Adipose tissue (tissue), 3 donors: Measurements from ENCODE around the gene ZSWIM8. TPM values are rescaled to one million over a fixed set of nuclear protein-coding genes. Genes with fewer than 3 reads are reported as not detected.
"Not testable (repeated sequence)": the region's sequence is repeated elsewhere in the genome, so short reads cannot be mapped to it uniquely, and the experiment has no call there.

Source experiments
- H3K27ac ChIP-seq: one replicate; pipeline ENCODE4 v1.5.1; 2013; ENCODE audit warnings: low read depth, low read length
- WGBS, 3 donors: extraction: QIAGEN DNeasy Blood & Tissue Kit; methylation state at CpG; one replicate each; pipeline ENCODE4 v1.1.7; 2013; 5-methylcytosine and 5-hydroxymethylcytosine counted together
- polyA plus RNA-seq, 3 donors: library from polyadenylated mRNA; stranded (reverse); fragments of 200-250 nt; gene quantifications; one replicate each; pipeline ENCODE4 v1.2.3, GENCODE V29; 2013
- donor health status: healthy with polysubstance abuse.
- donor health status: Bipolar disorder and iron deficiency.
- donor health status: healthy.

The ZSWIM8 gene
- polyA plus RNA-seq, 3 donors: 47.1 to 86.5 (median 65.1) TPM

DNA sequence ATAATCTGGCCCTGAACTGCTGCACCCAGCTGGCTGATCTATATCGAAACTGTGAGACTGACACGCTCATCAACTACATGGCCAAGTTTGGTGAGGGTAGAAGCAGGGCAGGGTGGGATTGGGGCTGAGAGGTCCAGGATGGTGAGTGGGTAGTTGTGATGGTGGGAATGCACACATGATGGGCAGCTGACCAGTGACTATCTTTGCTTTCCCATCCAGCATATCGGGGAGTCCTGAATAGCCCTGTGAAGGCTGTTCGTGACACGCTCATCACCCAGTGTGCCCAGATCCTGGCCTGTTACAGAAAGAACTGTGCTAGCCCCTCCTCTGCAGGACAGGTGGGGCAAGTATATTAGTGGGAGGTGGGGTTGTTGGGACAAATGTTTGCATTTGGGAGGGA, 16.0 kb upstream of the ZSWIM8 start:
- WGBS, 3 donors: 90 to 95% (median 91%) methylated on average over 5 of the region's 5 CpGs

DNA sequence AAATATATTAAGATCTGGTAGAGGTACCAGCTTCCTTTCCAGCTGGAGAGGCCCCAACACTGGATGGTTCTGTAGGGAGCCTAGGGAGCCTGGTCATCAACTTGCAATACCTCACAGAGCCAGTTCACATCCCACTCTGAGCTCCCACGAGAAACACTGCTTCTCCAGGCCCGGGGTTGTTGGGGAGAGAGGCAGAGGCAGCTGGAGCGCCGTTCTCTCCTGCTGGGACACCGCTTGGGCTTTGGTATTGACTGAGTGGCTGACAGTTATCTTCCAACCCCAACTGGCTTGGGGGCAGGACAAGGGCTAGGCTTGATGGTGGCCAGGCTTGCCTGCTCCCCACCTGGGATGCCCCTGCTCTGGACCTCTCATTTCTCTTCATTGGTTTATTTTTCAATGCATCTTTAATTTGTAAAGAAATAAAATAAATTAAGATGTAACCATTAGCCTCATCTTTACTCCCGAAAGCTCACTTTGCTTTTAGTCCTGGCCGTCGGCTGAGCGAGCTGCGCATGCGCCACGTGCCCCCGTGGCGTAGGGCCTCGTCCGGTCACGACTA, 13.6 kb upstream of the ZSWIM8 start:
- WGBS, 3 donors: 12 to 19% (median 16%) methylated on average over 17 of the region's 17 CpGs
- H3K27ac ChIP-seq: peak overlapping the region; percentile 65

More for the DNA sequence above, 16.0 kb upstream of the ZSWIM8 start:
- H3K27ac ChIP-seq: no peak overlapping the region

DNA sequence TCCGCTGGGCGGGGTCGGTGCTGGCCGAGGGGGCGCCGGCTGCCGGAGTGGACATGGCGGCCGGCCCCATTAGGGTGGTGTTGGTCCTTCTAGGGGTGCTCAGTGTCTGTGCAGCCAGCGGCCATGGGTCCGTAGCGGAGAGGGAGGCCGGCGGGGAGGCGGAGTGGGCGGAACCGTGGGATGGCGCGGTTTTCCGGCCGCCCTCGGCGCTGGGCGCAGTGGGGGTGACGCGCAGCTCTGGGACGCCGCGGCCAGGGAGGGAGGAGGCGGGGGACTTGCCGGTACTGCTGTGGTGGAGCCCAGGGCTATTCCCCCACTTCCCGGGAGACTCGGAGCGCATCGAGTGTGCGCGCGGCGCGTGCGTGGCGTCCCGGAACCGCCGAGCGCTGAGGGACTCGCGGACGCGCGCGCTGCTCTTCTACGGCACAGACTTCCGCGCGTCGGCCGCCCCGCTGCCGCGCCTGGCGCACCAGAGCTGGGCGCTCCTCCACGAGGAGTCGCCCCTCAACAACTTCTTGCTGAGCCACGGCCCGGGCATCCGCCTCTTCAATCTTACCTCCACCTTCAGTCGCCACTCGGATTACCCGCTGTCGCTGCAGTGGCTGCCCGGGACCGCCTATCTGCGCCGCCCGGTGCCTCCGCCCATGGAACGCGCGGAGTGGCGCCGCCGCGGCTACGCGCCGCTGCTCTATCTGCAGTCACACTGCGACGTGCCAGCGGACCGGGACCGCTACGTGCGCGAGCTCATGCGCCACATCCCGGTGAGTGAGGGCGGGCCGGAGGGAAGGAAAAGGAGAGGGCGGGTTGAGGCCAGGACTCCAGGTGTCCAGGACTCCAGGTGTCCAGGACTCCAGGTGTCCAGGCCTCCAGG, 12.9 kb upstream of the ZSWIM8 start:
- H3K27ac ChIP-seq: peak overlapping the region; percentile 65
- 0 to 1% (median 0%) methylated on average over 90 to 99 of the region's 101 CpGs for WGBS, 3 donors

DNA sequence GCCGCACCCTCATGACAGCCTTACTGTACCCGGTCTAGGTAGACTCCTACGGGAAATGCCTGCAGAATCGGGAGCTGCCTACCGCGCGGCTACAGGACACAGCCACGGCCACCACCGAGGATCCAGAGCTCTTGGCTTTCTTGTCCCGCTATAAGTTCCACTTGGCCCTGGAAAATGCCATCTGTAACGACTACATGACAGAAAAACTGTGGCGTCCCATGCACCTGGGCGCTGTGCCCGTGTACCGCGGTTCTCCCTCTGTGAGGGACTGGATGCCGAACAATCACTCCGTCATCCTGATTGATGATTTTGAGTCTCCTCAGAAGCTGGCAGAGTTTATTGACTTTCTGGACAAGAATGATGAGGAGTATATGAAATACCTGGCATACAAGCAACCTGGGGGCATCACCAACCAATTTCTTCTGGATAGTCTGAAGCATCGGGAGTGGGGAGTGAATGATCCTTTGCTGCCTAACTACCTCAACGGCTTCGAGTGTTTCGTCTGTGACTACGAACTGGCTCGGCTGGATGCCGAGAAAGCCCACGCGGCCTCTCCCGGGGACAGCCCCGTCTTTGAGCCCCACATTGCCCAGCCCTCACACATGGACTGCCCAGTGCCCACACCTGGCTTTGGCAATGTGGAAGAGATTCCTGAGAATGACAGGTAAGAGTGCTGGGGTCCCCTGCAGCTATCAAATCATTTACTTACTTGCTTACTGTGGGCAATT, 12.1 kb upstream of the ZSWIM8 start:
- WGBS, 3 donors: 0 to 5% (median 2%) methylated on average over 28 to 29 of the region's 29 CpGs

DNA sequence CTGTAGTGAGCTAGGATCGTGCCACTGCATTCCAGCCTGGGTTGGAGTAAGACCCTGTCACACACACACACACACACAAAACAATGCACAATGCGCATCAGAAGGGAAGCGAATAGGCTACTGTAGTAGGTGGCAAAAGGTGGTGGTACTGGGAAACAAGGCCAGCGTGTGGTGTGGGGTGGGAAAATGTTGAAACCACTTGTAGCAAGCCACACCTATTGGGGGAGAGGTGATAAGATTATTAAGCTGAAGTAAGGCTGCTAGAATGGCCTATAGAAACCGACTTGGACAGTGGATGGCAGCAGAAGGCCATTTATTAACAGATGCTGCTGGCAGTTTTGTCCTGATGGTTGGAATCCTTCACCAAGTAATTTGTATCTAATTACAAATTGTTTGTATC, 10.8 kb upstream of the ZSWIM8 start:
- H3K27ac ChIP-seq: no peak overlapping the region
- WGBS, 3 donors: 26 to 35% (median 32%) methylated on average over 5 of the region's 5 CpGs

More for the DNA sequence above, 12.1 kb upstream of the ZSWIM8 start:
- no peak overlapping the region for H3K27ac ChIP-seq

DNA sequence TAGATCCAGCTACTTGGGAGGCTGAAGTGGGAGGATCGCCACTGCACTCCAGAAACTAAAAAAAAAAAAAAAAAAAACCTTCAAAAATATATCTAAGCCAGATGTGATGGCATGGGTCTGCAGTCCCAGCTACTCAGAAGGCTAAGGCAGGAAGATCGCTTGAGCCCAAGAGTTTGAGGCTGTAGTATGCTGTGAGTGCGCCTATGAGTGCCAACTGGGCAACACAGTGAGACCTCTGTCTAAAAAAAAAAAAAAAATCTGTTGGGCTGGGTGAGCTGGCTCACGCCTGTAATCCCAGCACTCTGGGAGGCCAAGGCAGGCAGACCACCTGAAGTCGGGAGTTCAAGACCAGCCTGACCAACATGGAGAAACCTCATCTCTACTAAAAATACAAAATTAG, 6.4 kb upstream of the ZSWIM8 start:
- H3K27ac ChIP-seq: no peak overlapping the region
- WGBS, 3 donors: 92 to 98% (median 92%) methylated on average over 5 of the region's 5 CpGs

DNA sequence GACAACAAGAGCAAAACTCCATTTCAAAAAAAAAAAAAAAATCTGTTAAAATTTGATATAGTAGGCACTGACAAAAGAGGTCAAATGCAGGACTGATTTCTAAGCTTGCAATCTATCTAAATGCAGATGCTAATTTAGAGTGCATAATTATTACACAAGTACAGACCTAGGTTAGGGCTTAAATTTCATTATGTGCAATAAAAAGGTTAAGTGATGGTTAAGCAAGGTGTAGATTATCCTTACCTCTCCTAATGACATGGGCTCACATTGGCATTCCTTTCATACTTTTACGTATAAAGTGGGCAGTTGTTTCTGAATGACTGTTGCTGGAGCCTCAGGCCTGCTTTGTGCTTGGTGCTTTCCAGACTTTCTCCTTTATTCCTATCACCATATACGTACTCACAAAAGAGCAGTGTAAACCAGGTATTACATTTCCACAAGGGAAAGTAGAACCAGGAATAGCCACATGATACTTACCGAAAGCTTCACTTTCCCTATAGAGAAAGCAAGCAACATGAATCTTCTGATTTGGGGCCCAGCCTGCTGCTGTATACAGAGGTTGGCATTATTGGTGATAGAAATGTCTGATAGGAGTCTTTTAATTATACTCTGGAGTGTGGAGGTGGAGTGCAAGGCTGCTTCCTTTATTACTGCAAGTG, 5.7 kb upstream of the ZSWIM8 start:
- H3K27ac ChIP-seq: no peak overlapping the region
- 83 to 90% (median 86%) methylated on average over 3 of the region's 3 CpGs for WGBS, 3 donors

DNA sequence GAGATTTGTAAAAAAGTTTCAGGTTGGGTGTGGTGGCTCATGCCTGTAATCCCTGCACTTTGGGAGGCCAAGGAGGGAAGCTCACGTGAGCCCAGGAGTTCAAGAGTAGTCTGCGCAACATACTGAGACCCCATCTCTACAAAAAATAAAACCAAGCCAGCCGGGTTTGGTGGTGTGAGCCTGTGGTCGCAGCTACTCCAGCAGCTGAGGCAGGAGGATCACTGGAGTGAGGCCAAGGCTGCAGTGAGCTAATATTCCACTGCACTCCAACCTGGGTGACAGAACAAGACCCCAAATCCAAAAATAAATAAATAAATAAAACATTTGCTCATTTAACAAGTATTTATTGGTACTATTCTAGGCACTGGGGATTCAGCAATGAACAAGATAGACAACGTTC, 5.1 kb upstream of the ZSWIM8 start:
- H3K27ac ChIP-seq: no peak overlapping the region
- WGBS, 3 donors: 68 to 81% (median 72%) methylated on average over 5 of the region's 5 CpGs

DNA sequence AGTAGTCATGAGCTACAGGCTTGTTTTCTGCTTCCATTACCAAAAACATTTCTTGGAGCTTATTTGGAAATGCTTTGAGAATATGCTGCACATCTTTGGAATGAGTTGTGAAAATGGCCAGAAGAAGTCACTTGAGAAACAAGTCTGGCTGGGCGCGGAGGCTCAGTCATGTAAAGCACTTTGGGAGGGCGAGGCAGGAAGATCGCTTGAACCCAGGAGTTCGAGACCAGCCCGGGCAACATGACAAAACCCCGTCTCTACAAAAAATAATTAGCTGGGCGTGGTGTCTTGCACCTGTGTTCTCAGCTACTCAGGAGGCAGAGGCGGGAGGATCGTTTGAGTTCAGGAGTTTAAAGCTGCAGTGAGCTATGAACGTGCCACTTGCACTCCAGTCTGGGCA, 4.4 kb upstream of the ZSWIM8 start:
- no peak overlapping the region for H3K27ac ChIP-seq
- WGBS, 3 donors: 18 to 30% (median 26%) methylated on average over 11 of the region's 11 CpGs

DNA sequence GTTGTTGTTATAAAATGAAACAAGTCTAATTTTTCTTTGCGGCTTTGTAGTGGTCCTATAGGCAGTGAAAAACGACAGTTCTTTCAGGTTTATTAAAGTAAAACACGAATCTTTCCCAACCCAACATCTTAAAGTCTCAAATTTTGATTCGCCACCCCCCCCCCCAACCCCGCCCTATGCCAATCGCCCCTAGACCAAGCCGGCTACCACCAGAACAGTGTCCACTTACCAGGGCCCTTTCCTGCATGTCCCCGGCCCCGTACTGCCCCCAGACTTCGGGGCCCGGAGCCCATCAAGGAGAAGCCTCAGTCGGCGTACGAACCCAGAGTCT, 3.9 kb upstream of the ZSWIM8 start:
- 0 to 1% (median 1%) methylated on average over 14 of the region's 14 CpGs for WGBS, 3 donors
- H3K27ac ChIP-seq: no peak overlapping the region

DNA sequence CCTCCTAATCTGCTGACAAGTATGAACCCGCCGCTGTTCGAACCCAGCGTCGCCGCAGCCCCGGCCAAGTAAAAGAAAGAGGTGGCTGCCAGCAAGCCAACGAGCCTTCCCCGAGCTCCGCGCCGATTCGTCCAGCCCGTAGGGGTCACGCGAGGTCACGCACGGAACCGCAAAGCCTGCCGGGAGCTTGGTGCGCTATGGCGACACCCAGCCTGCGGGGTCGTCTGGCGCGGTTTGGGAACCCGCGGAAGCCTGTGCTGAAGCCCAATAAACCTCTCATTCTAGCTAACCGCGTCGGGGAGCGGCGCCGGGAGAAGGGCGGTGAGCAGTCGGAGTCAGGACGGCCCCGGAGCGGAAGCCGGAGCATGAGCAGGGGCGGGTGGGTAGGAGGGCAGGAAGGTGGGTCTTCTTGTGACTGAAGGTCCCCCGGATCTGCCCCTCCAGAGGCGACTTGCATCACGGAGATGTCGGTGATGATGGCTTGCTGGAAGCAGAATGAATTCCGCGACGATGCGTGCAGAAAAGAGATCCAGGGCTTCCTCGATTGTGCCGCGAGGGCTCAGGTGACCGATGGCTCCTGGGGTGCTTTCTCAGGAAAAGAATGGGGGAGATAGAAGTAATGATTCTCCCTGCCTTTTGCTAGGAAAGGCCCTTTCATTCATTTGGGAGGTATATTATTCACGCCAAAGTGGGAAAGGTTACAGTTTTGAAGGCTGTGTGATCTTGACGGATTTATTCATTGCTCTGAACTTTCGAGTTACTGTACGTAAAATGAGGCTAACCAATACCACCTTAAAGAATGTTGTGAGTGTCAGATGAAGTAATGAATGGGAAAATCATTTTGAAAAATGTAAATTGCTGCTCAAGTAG, 3.3 kb upstream of the ZSWIM8 start, which contains the start of gene CHCHD1:
Gene CHCHD1, plus strand, starts transcription at position 170 of the 870 bp plus-strand sequence. Its CDS starts 28 bp downstream, at position 198.
- 0 to 1% (median 0%) methylated on average over 57 of the region's 57 CpGs for WGBS, 3 donors
- peak within 1 kb of the TSS; percentile 78 for H3K27ac ChIP-seq

DNA sequence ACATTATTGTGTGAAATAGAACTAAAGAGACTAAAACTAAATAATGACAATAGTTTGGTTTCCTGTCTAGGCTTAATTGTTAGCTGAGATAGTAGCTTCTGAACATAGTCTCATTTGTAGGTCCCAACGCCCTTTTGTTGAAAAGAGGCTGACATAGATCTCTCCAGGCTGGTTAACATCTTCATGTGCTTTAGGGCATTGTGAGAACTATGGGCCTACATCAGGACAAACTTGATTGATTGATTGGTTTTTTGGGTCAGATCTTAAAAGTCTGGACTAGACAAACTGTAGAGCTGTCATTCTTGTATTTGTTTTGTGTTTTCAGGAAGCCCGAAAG, 2.7 kb upstream of the ZSWIM8 start:
- H3K27ac ChIP-seq: no peak overlapping the region
- 31 to 49% (median 47%) methylated on average over 2 of the region's 2 CpGs for WGBS, 3 donors

DNA sequence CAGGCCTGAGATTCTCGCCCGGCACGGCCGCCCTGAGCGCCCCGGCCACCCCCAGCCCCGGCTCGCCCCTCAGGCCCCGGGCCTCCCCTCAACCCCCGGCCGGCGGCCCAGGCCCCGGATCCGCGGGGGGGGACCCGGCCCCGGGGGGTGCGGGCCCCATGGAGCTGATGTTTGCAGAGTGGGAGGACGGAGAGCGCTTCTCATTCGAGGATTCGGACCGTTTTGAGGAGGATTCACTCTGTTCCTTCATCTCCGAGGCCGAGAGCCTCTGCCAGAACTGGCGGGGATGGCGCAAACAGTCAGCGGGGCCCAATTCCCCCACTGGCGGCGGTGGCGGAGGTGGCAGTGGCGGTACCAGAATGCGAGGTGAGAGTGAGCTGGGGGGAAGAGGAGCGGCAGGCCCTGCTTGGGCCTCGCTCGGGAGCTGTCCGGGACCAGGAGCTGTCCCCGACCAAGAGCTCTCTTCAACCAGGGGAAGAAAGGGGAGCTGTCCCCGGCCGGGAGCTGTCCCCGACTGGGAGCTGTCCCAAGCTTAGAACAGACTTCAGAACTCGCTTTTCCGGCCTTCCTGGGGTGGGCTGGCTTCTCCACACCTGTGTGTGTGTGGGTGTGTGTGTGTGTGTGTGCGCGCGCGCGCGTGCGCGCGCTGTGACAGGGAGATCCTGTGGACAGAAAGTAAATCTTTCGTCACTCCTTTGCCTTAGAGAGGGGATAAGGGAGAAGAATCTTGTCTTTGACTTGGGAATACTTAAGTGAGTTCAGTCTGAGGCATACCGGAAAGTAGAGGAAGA, 510 bp downstream of the ZSWIM8 start:
- peak overlapping the region; percentile 83 for H3K27ac ChIP-seq
- 0 to 1% (median 1%) methylated on average over 46 to 54 of the region's 54 CpGs for WGBS, 3 donors

DNA sequence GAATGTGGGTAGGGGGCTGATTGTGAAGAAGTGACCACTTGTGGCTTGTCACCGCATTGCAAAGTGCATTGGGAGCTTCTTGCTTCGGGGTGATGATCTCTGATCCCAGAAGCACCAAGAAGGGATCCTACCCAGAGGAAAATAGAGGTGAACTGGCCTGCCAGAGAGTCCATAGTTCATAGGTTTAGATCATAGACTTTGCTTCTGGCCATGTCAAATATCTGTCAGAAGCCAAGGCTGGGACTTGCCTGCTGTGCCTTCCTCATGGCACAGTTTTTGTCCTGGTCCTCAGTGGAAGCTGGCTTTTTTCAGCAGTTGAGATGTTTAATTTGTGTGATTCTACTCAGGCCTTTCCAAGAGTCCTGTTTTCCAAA, 1.1 kb downstream of the ZSWIM8 start:
- 0 to 6% (median 4%) methylated on average over 2 of the region's 2 CpGs for WGBS, 3 donors
- no peak overlapping the region for H3K27ac ChIP-seq

DNA sequence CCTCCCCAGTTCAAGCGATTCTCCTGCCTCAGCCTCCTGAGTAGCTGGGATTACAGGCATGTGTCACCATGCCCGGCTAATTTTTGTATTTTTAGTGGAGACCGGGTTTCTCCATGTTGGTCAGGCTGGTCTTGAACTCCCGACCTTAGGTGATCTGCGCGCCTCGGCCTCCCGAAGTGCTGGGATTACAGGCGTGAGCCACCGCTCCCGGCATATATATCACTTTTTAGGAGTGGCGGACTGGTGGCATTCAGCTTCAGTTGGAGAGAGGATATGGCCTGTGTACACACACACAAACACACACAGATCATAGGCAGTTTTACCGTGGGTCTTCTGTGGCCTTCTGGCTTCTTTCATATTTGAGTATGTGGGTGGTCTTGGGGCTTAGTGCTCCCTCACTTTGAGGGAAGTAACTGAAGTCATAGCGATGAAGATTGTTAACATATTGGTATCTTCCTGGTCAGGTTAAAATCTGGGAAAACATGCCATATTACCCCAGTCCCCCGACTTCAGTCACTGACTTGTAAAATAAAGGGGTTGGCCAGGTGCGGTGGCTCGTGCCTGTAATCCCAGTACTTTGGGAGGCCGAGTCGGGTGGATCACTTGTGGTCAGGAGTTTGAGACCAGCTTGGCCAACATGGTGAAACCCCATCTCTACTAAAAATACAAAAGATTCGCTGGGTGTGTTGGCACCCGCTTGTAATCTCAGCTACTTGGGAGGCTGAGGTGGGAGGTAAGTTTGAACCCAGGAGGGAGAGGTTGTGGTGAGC, 1.8 kb downstream of the ZSWIM8 start:
- 82 to 89% (median 86%) methylated on average over 21 of the region's 21 CpGs for WGBS, 3 donors
- H3K27ac ChIP-seq: not testable (repeated sequence)

DNA sequence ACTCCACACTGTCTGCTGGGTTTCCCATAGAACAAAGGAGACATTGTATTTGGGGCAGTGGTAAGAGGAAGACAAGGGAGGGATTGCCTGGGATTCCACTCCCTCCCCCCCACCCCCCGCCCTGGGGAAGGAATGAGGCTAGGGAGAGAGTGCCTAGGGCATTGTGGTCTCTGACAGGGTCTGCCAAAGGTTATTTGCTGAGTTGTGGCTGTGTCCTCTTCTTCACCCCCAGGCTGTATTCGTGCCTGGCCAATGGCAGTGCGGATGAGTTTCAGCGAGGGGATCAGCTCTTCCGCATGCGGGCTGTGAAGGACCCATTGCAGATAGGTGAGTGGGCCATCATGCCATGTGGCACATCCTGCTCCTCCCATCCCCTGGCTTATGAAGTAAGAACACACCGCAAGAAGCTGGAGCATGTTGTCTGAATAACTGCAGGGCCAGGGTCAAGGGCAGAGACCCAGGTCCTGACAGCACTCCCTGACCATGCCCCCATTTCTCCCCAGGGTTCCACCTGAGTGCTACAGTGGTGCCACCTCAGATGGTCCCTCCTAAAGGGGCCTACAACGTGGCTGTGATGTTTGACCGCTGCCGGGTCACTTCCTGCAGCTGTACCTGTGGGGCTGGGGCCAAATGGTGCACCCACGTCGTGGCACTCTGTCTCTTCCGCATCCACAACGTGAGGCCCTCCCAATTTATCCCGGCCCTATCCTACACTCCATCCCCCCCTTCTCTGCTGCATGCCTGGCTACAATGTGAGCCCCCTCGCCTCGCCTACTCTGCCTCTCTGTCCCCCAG, 3.7 kb downstream of the ZSWIM8 start:
- H3K27ac ChIP-seq: no peak overlapping the region
- WGBS, 3 donors: 90% methylated on average over 17 of the region's 17 CpGs
